ENCODE measurements around the gene GTF2A1. TPM values are rescaled to one million over a fixed set of nuclear protein-coding genes. Genes with fewer than 3 reads are reported as not detected.

Gene GTF2A1
- total RNA-seq = 41.0 and 42.7 TPM in 2 replicates

DNA sequence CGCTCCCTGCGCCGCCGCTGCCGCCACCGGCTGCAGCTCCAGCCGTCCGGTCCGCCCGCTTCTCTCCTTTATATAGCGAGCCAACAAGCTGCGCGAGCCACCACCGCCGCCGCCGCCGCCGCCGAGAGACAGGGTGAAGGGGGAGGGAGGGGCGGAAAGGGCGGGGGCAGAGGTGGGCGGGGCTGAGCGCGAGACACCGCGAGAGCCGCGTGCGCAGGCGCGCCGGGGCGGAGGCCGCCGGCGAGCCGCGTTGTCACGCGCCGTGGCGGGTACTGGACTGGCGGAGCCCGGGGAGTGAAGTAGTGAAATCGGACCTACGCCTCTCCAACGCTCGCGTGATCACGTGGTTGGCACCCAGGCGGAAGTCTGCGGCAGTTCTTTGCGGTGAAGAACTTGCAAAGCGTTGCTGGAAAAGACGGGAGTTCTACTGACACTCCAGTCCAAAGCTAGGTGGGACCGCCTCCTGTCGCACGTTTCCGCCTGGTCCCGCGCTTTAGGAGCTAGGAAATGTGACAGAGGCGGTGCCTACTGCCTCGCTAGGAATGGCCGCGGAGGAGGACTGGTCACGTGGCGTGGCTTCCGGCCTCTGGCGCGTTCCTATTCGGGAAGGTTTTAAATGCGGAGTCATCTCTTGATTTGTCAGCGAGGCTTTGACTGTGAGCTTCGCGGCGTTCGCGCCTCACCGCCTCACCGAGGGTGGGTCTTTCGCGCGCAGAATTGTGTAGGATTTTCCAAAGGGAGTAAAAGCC, at the start of gene GTF2A1:
TSS of gene GTF2A1 (minus strand) at position 130 of the 749 bp plus-strand sequence. CDS start 441 bp downstream, outside the sequence.
- intact Hi-C loops (cut with micrococcal nuclease) = loop anchor here (1.0 to 2.0 kb wide), 3 partner anchors 234 to 279 kb away; no protein-coding TSS in a partner anchor
- peaks cover 14% of the 10 kb centered on the region for H3K36me3 Mint-ChIP-seq (ENCODE audit: low read depth)
- peak within 1 kb of the TSS; percentile 99 for H3K4me3 Mint-ChIP-seq
- H3K9me3 Mint-ChIP-seq = no peaks in the 10 kb centered on the region
- peak; percentile 93 for DNase-seq (ENCODE audit: low spot score)
- H3K27me3 Mint-ChIP-seq (ENCODE audit: insufficient read depth) = no peaks in the 10 kb centered on the region
- H3K27ac Mint-ChIP-seq = peak within 1 kb of the TSS; percentile 99
- peaks cover 46% of the 10 kb centered on the region for H3K4me1 Mint-ChIP-seq (ENCODE audit: low read depth)

DNA sequence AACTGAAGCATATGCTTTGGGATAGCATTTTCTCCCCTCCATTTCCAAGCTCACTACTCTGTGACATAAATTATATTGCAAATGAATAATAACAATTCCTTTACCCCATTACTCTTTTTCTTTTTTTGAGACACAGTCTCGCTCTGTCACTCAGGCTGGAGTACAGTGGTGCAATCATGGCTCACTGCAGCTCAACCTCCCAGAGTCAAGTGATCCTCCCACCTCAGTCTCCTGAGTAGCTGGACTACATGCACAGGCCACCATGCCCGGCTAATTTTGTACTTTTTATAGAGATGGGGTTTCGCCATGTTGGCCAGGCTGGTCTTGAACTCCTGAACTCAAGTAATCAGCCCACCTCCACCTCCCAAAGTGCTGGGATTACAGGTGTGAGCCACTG, 49.2 kb upstream of the GTF2A1 start:
- no peak overlapping the region for H3K4me3 Mint-ChIP-seq
- H3K36me3 Mint-ChIP-seq (ENCODE audit: low read depth) = no peaks in the 10 kb centered on the region
- no peak for DNase-seq (ENCODE audit: low spot score)
- no peaks in the 10 kb centered on the region for H3K9me3 Mint-ChIP-seq
- H3K4me1 Mint-ChIP-seq (ENCODE audit: low read depth) = peaks cover 7% of the 10 kb centered on the region
- no peak overlapping the region for H3K27ac Mint-ChIP-seq
- intact Hi-C loops (cut with micrococcal nuclease) = loop anchor here (1.0 to 5.0 kb wide), 3 partner anchors 98 to 194 kb away; no protein-coding TSS in a partner anchor
- peaks cover 28% of the 10 kb centered on the region for H3K27me3 Mint-ChIP-seq (ENCODE audit: insufficient read depth)

DNA sequence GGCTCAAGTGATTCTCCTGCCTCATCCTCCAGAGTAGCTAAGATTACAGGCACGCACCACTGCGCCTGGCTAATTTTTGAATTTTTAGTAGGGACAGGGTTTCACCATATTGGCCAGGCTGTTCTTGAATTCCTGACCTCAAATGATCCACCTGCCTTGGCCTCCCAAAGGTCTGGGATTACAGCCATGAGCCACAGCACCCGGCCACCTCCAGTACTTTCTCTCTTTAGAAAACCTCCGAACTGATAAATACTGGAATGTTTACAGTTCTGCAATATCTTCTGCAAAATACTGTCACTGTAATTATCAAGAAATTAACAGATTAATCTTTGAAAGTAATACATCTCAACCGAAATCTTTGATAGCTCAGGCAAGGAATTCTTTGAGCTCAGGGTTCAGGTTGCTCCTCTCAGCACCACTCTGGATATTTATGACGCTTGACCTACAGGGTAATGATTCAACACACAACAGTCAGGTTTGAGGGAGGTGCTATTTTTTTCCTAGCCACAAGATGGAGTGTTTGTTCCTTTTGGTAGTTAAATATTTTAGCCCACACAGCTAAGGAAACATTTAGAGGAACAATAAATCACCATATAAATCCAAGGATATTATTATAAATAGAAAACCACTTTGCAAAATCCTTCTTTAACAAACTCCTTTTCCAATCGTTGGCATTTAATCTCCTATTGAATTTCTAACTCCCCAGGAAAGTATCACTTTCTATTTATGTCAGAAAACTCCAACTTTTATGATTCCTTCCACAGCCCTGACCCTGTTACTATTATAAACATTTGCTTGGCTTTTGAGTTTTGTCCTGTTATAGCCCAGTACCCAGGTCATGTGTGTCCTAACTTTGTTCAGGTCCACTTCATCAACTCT, 48.6 kb upstream of the GTF2A1 start:
- intact Hi-C loops (cut with micrococcal nuclease) = loop anchor here (1.0 to 5.0 kb wide), 3 partner anchors 97 to 195 kb away; no protein-coding TSS in a partner anchor
- Mint-ChIP-seq H3K27ac (no peak overlapping the region), H3K4me3 (no peak overlapping the region), H3K9me3 (no peaks in the 10 kb centered on the region), H3K27me3 (ENCODE audit: insufficient read depth) (peaks cover 26% of the 10 kb centered on the region), H3K36me3 (ENCODE audit: low read depth) (no peaks in the 10 kb centered on the region), H3K4me1 (ENCODE audit: low read depth) (peaks cover 7% of the 10 kb centered on the region)
- no peak for DNase-seq (ENCODE audit: low spot score)

- no peak overlapping the region for H3K4me3 Mint-ChIP-seq
- peaks cover 7% of the 10 kb centered on the region for H3K4me1 Mint-ChIP-seq (ENCODE audit: low read depth)
Observed at GRCh38 chr14:81268016-81268416, 47.3 kb upstream of the GTF2A1 start.

GRCh38 chr14:81265636-81266169, 44.9 kb upstream of the GTF2A1 start:
- Mint-ChIP-seq H3K36me3 (ENCODE audit: low read depth) (no peaks in the 10 kb centered on the region), H3K27me3 (ENCODE audit: insufficient read depth) (peaks cover 30% of the 10 kb centered on the region), H3K27ac (no peak overlapping the region), H3K4me3 (no peak overlapping the region), H3K9me3 (no peaks in the 10 kb centered on the region), H3K4me1 (ENCODE audit: low read depth) (peaks cover 7% of the 10 kb centered on the region)
- intact Hi-C loops (cut with micrococcal nuclease) = loop anchor here (5.0 kb wide), 1 partner anchor 93 kb away; no protein-coding TSS in a partner anchor
- DNase-seq (ENCODE audit: low spot score) = no peak

More at GRCh38 chr14:81268016-81268416, 47.3 kb upstream of the GTF2A1 start:
- no peak for DNase-seq (ENCODE audit: low spot score)
- no peaks in the 10 kb centered on the region for H3K36me3 Mint-ChIP-seq (ENCODE audit: low read depth)
- intact Hi-C loops (cut with micrococcal nuclease) = loop anchor here (5.0 kb wide), 1 partner anchor 96 kb away; no protein-coding TSS in a partner anchor
- no peak overlapping the region for H3K27ac Mint-ChIP-seq
- no peaks in the 10 kb centered on the region for H3K9me3 Mint-ChIP-seq
- peaks cover 26% of the 10 kb centered on the region for H3K27me3 Mint-ChIP-seq (ENCODE audit: insufficient read depth)

GRCh38 chr14:81264671-81265070, 43.9 kb upstream of the GTF2A1 start:
- no peak overlapping the region for H3K27ac Mint-ChIP-seq
- H3K9me3 Mint-ChIP-seq = no peaks in the 10 kb centered on the region
- peaks cover 7% of the 10 kb centered on the region for H3K4me1 Mint-ChIP-seq (ENCODE audit: low read depth)
- no peak for DNase-seq (ENCODE audit: low spot score)
- H3K27me3 Mint-ChIP-seq (ENCODE audit: insufficient read depth) = peaks cover 30% of the 10 kb centered on the region
- H3K36me3 Mint-ChIP-seq (ENCODE audit: low read depth) = no peaks in the 10 kb centered on the region
- intact Hi-C loops (cut with micrococcal nuclease) = loop anchor here (5.0 kb wide), 1 partner anchor 92 kb away; no protein-coding TSS in a partner anchor
- no peak overlapping the region for H3K4me3 Mint-ChIP-seq

- no peak for DNase-seq (ENCODE audit: low spot score)
- no peak overlapping the region for H3K4me3 Mint-ChIP-seq
- peaks cover 7% of the 10 kb centered on the region for H3K4me1 Mint-ChIP-seq (ENCODE audit: low read depth)
- intact Hi-C loops (cut with micrococcal nuclease) = no loop called here
- no peak overlapping the region for H3K27ac Mint-ChIP-seq
- no peaks in the 10 kb centered on the region for H3K36me3 Mint-ChIP-seq (ENCODE audit: low read depth)
- peaks cover 27% of the 10 kb centered on the region for H3K27me3 Mint-ChIP-seq (ENCODE audit: insufficient read depth)
- H3K9me3 Mint-ChIP-seq = no peaks in the 10 kb centered on the region
Observed at GRCh38 chr14:81263777-81264410, 43.1 kb upstream of the GTF2A1 start.

DNA sequence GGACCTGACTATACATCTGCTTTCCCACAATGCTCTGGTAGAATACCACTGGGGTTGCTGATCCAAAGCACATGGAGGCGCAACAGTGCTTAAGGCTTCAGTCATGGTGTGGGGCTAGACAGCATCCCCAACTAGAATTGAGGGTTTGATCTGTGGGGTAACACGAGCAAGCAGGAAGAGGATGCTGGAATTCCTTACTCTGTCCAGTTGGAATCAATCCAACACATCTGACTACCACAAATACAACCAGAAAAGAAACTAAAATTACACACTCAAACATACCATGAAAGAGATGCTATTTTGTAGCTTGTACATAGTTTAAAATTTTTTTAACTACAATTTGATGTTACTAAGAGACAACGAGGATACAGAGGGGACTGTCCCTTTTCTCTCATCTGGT, 40.4 kb upstream of the GTF2A1 start:
- DNase-seq (ENCODE audit: low spot score) = no peak
- no peak overlapping the region for H3K4me3 Mint-ChIP-seq
- H3K36me3 Mint-ChIP-seq (ENCODE audit: low read depth) = no peaks in the 10 kb centered on the region
- H3K9me3 Mint-ChIP-seq = no peaks in the 10 kb centered on the region
- intact Hi-C loops (cut with micrococcal nuclease) = no loop called here
- H3K27ac Mint-ChIP-seq = no peak overlapping the region
- peaks cover 16% of the 10 kb centered on the region for H3K27me3 Mint-ChIP-seq (ENCODE audit: insufficient read depth)
- H3K4me1 Mint-ChIP-seq (ENCODE audit: low read depth) = no peaks in the 10 kb centered on the region

DNA sequence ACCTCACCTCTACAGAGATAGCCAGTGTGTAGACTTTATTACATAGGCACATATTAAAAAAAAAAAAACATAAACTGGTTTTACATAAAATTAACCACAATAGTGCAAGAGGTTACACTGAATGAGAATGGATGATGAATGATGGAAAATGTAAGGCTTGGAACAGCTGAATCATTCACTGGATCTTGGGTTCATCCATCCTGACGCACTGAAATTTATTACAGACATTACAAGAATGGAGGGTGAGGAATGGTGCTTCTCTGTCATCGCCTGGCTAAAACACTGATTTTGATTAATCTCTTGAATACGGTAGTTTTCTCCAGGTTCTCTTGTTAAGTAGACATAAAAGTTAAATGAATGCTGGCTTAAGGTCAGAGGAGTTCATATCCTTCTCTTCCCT, 40.0 kb upstream of the GTF2A1 start:
- intact Hi-C loops (cut with micrococcal nuclease) = no loop called here
- peaks cover 16% of the 10 kb centered on the region for H3K27me3 Mint-ChIP-seq (ENCODE audit: insufficient read depth)

GRCh38 chr14:81256289-81256960, 35.7 kb upstream of the GTF2A1 start:
- intact Hi-C loops (cut with micrococcal nuclease) = no loop called here
- no peaks in the 10 kb centered on the region for H3K36me3 Mint-ChIP-seq (ENCODE audit: low read depth)
- peaks cover 2% of the 10 kb centered on the region for H3K27me3 Mint-ChIP-seq (ENCODE audit: insufficient read depth)
- no peaks in the 10 kb centered on the region for H3K4me1 Mint-ChIP-seq (ENCODE audit: low read depth)
- no peak overlapping the region for H3K27ac Mint-ChIP-seq
- H3K9me3 Mint-ChIP-seq = no peaks in the 10 kb centered on the region
- no peak for DNase-seq (ENCODE audit: low spot score)
- H3K4me3 Mint-ChIP-seq = no peak overlapping the region

More for the DNA sequence above, 40.0 kb upstream of the GTF2A1 start:
- no peaks in the 10 kb centered on the region for H3K4me1 Mint-ChIP-seq (ENCODE audit: low read depth)
- no peak overlapping the region for H3K27ac Mint-ChIP-seq
- no peaks in the 10 kb centered on the region for H3K36me3 Mint-ChIP-seq (ENCODE audit: low read depth)
- DNase-seq (ENCODE audit: low spot score) = no peak
- no peaks in the 10 kb centered on the region for H3K9me3 Mint-ChIP-seq
- H3K4me3 Mint-ChIP-seq = no peak overlapping the region

GRCh38 chr14:81252278-81252677, 31.5 kb upstream of the GTF2A1 start:
- intact Hi-C loops (cut with micrococcal nuclease) = no loop called here
- H3K4me1 Mint-ChIP-seq (ENCODE audit: low read depth) = no peaks in the 10 kb centered on the region

DNA sequence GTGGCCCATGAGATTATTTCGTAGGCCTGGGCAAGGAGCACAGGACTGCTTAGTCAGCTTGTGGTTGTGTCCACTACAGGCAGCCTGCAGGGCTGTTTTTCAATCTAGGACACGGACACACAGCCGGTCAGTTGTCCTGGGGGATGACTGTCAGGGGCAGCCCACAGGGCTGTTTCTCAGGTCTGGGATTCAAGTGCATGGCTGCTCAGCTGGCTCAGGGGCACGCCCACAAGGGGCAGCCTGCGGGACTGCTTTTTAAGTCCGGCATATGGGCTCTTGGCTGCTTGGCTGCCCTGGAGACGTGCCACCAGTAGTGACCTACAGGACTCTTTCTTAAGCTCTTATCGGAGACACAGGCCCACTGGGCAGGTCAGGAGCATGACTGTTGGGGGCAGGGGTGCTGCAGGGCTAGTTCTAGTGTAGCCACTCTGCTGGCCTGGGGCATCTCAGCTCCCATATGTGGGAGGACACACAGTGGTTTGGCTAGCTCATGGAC, 26.6 kb upstream of the GTF2A1 start:
- Mint-ChIP-seq H3K27ac (no peak overlapping the region), H3K27me3 (ENCODE audit: insufficient read depth) (peaks cover 6% of the 10 kb centered on the region), H3K36me3 (ENCODE audit: low read depth) (no peaks in the 10 kb centered on the region), H3K4me1 (ENCODE audit: low read depth) (no peaks in the 10 kb centered on the region), H3K4me3 (no peak overlapping the region), H3K9me3 (peaks cover 16% of the 10 kb centered on the region)
- intact Hi-C loops (cut with micrococcal nuclease) = no loop called here
- DNase-seq (ENCODE audit: low spot score) = no peak

More at GRCh38 chr14:81252278-81252677, 31.5 kb upstream of the GTF2A1 start:
- no peak for DNase-seq (ENCODE audit: low spot score)
- Mint-ChIP-seq H3K4me3 (no peak overlapping the region), H3K27ac (no peak overlapping the region), H3K36me3 (ENCODE audit: low read depth) (no peaks in the 10 kb centered on the region), H3K27me3 (ENCODE audit: insufficient read depth) (no peaks in the 10 kb centered on the region), H3K9me3 (no peaks in the 10 kb centered on the region)

Measured in activated T-helper 1 cell treated with anti-CD3 and anti-CD28 coated beads, Interleukin-12 subunit alpha, Interleukin-12 subunit beta, Interleukin-2, Interleukin-4 antibody, amounts not matched to agents 30 ng/mL and 10 ng/mL and 1 ng/mL, durations not matched to agents 14 hours and 24 hours and 36 hours (primary cell).